Measurements from ENCODE around the gene GRPEL1.
"Not testable (repeated sequence)": the region's sequence is repeated elsewhere in the genome, so short reads cannot be mapped to it uniquely, and the experiment has no call there.

GRPEL1 gene

GRCh38 chr4:7095611-7096155 lies 27.8 kb upstream of the GRPEL1 start:
- no peak for DNase-seq (ENCODE audit: low read depth)
- H3K4me3 ChIP-seq (ENCODE audit: low read depth, low read length), result no peak overlapping the region

DNA sequence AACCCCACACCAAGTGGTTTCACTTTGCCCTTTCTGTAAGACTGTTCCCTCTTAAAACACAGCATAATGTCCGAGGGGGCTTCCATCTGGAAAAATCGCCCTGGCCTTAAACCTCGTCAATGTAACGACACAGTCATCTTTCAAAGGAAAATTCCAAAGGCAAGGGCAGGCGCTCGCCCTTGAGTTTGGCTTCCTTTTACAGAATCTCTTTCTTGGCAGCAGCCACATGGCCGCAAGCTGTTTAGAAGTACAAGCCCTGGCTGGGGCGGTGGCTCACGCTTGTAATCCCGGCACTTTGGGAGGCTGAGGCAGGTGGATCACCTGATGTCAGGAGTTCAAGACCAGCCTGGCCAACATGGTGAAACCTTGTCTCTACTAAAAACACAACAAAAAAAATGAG lies 27.1 kb upstream of the GRPEL1 start:
- no peak for DNase-seq (ENCODE audit: low read depth)
- no peak overlapping the region for H3K4me3 ChIP-seq (ENCODE audit: low read depth, low read length)

DNA sequence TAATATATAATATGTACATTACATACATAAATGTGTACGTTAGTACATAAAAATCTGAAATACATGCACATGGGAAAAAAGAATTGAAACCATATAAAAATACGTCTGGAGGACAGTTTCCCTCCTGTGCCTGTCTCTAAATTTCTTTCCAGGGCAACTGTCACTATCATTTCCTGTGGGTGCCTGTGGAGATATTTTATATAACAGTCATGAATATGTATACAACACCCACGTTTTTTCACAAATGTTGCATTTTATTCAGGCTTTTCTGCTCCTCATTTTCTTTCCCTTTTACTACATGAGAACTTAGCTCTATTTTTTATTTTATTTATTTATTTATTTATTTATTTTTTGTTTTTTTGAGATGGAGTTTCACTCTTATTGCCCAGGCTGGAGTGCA lies 24.2 kb upstream of the GRPEL1 start:
- no peak overlapping the region for H3K4me3 ChIP-seq (ENCODE audit: low read depth, low read length)
- no peak for DNase-seq (ENCODE audit: low read depth)

GRCh38 chr4:7089213-7089986 lies 21.5 kb upstream of the GRPEL1 start:
- DNase-seq (ENCODE audit: low read depth), result no peak
- H3K4me3 ChIP-seq (ENCODE audit: low read depth, low read length), result no peak overlapping the region

- DNase-seq (ENCODE audit: low read depth), result no peak
- no peak overlapping the region for H3K4me3 ChIP-seq (ENCODE audit: low read depth, low read length)
Observed at GRCh38 chr4:7087036-7087435, 19.2 kb upstream of the GRPEL1 start.

DNA sequence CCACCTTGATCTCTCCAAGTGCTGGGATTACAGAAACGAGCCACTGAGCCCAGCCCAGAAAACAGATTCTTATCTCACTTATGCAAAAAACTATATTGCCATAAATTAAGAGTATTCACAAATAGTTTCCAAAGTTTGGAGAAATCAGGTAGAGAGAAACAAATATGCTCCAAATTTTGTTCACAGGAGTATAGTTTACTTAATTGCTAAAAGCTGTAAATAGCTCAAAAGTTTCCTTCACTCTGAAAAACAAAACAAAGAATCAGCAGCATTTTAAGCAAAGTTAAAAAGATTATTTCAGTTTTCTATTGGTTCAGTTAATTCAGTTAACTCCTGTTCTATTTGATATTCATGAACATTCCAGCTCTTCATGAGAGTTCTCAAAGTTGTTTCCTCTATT lies 18.5 kb upstream of the GRPEL1 start:
- no peak overlapping the region for H3K4me3 ChIP-seq (ENCODE audit: low read depth, low read length)
- DNase-seq (ENCODE audit: low read depth), result no peak

DNA sequence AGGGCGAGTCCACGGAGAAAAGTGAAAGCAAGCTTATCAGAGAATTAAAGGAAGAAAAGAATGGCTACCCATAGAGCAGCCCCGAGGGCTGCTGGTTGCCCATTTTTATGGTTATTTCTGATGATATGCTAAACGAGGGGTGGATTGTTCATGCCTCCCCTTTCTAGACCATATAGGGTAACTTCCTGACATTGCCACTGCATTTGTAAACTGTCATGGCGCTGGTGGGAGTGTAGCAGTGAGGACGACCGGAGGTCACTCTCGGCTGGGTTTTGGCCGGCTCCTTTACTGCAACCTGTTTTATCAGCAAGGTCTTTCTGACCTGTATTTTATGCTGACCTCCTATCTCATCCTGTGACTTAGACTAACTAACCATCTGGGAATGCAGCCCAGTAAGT lies 16.7 kb upstream of the GRPEL1 start:
- H3K4me3 ChIP-seq (ENCODE audit: low read depth, low read length); DNase-seq (ENCODE audit: low read depth): not testable (repeated sequence)

GRCh38 chr4:7083597-7084563 lies 16.0 kb upstream of the GRPEL1 start:
- no peak overlapping the region for H3K4me3 ChIP-seq (ENCODE audit: low read depth, low read length)
- no peak for DNase-seq (ENCODE audit: low read depth)

DNA sequence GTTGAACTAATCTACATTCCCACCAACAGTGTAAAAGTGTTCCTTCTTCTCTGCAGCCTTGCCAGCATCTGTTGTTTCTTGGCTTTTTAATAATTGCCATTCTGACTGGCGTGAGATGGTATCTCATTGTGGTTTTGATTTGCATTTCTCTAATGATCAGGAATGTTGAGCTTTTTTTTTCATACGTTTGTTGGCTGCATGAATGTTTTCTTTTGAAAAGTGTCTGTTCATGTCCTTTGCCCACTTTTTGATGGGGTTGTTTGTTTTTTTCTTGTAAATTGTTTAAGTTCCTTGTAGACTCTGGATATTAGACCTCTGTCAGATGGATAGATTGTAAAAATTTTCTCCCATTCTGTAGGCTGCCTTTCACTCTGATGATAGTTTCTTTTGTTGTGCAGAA lies 12.0 kb upstream of the GRPEL1 start:
- not testable (repeated sequence) for DNase-seq (ENCODE audit: low read depth); H3K4me3 ChIP-seq (ENCODE audit: low read depth, low read length)

- not testable (repeated sequence) for DNase-seq (ENCODE audit: low read depth); H3K4me3 ChIP-seq (ENCODE audit: low read depth, low read length)
Observed at GRCh38 chr4:7079483-7079882, 11.6 kb upstream of the GRPEL1 start.

DNA sequence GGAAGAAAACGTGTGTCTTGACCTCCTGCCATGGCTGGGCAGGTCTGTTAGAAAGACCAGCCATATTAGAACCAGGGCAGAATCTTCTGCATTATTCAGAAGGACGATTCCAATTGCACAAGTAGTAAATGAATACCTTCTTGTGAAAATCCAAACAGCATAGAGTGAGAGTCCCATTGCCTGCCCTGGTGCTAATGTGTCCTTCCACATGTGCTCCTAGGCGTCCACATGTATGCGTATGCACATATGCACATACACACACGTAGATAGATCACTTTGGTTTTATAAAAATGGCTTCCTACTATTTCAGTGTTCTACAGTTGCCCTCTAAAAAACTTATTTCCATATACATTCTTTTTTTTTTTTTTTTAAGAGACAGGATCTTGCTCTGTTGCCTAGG lies 10.2 kb upstream of the GRPEL1 start:
- DNase-seq (ENCODE audit: low read depth), result no peak
- no peak overlapping the region for H3K4me3 ChIP-seq (ENCODE audit: low read depth, low read length)

GRCh38 chr4:7077371-7077770 lies 9.5 kb upstream of the GRPEL1 start:
- DNase-seq (ENCODE audit: low read depth), result no peak
- H3K4me3 ChIP-seq (ENCODE audit: low read depth, low read length), result no peak overlapping the region

DNA sequence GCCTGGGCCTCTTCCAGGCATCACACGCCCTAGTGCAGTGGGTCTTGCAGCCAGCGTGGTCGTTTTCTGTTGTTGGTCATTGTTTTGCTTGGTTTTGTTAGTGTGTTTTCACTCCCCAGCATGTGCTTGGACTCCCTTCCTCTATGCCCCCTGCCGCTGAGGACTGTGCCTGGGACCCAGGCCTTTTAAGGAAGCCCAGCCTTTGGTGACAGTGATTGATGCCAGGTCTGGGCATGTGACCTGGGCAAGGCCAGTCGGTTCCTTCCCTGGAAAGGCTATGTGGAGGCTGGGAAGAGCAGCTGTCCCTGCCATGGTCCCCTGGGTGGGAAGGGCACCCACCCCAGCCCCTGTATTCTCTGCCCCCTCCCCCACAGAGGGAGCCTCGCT lies 8.8 kb upstream of the GRPEL1 start:
- H3K4me3 ChIP-seq (ENCODE audit: low read depth, low read length), result no peak overlapping the region
- DNase-seq (ENCODE audit: low read depth), result no peak

DNA sequence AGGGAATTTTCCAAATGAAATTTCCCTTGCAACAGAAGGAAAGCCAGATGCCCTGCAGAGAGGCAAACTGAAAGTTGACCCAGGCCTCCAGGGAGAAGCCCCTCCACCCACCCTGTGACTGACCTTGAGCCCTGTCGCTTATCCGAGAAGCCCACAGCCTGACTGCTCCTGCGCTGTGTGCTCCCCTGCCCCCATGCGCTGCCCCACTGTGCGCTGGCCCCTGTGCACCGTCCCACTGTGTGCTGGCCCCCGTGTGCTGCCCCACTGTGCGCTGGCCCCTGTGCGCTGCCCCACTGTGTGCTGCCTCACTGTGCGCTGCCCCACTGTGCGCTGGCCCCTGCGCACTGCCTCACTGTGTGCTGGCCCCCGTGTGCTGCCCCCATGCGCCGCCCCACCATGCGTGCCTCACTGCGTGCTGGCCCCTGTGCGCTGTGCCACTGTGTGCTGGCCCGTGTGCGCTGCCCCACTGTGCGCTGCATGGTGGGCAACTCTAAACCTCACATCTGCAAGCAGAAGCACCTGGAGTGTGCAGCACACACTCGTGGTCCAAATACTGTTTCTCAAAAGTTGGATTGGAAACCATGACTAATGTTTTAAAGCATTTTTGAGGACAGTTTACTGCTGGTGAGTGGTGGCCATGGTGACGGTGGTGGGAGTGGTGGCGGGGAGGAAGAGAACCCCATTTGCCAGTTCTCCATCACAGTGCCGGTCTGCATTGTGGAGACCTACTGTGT lies 8.3 kb upstream of the GRPEL1 start:
- DNase-seq (ENCODE audit: low read depth), result no peak
- H3K4me3 ChIP-seq (ENCODE audit: low read depth, low read length), result no peak overlapping the region

GRCh38 chr4:7074426-7074825 lies 6.6 kb upstream of the GRPEL1 start:
- DNase-seq (ENCODE audit: low read depth), result peak; percentile 48
- no peak overlapping the region for H3K4me3 ChIP-seq (ENCODE audit: low read depth, low read length)

DNA sequence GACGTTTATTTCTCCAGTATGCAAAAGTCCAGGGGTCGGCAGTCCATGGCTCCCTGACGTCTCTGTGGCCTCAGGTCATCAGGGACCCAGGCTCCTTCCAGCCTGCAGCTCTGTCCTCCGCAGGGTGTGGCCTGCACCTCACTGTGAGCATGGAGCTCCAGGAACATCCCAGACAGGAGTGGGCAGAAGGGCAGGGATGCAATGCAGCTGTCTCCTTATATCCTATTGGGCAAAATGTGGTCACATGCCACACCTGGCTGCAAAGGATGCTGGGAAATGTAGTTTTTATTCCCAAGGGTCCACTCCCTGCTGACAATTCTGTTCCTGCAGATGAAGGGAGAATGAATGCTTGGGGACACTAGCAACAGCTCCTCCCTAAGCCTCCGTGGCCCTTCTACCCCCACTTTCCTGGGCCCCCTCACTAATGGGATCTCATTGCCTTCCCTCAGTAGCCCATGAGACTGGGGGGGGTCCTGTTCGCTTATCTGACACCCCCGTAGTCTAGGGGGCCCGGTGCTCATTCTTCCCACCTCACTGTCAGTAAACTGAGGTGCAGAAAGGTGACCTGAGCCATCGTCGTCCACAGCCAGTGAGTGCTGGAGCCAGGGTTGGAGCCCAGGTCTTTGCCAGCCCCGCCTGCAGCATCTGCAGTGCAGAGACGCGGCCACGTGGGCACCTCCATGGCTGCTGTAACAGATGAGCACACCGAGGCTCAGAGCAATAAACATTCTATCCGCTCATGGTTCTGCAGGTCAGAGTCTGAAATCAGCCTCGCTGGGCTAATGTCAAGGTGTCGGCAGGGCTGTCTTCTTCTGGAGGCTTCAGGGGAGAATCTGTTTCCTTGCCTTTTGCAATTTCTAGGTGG lies 5.9 kb upstream of the GRPEL1 start:
- no peak overlapping the region for H3K4me3 ChIP-seq (ENCODE audit: low read depth, low read length)
- no peak for DNase-seq (ENCODE audit: low read depth)

DNA sequence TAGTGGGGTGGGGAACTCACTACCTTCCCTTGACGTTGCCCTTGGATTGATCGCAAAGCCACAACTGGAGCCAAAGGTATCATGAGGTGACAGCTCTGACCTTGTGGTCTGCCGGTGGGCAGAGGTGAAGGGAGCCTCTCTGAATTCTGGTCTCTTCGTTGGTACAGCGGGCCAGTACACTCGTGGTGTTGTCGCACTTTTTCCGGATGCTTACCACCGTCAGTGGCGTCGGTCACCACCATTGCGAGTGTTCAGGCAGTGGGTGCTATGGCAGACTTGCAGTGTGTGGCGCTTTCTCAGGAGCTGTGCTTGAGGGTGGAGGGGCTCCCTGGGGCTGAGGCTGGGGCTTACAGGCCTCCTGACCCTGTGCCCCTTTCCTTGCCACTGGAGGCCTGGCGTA lies 5.2 kb upstream of the GRPEL1 start:
- DNase-seq (ENCODE audit: low read depth), result no peak
- no peak overlapping the region for H3K4me3 ChIP-seq (ENCODE audit: low read depth, low read length)

- no peak for DNase-seq (ENCODE audit: low read depth)
- no peak overlapping the region for H3K4me3 ChIP-seq (ENCODE audit: low read depth, low read length)
Observed at GRCh38 chr4:7070729-7071511, 3.1 kb upstream of the GRPEL1 start.
